GM12864 (cell line): ENCODE results near the gene AEBP2.
A peak's percentile ranks its signal among the peaks of the same experiment; 100 is the strongest.
"Not testable (repeated sequence)": the region's sequence is repeated elsewhere in the genome, so short reads cannot be mapped to it uniquely, and the experiment has no call there.

Experiments used
- DNase-seq: peaks from one replicate; pipeline ENCODE4 v3.0.0-alpha.2; 2011; ENCODE audit warnings: low read depth
- H3K4me3 ChIP-seq: 2 replicates; pipeline ENCODE4 v1.5.1; 2011; ENCODE audit warnings: mild to moderate bottlenecking, low read depth, low read length, control low read depth
- TF ChIP-seq, protein P1 (sequence below): IDR thresholded peaks from 2 replicates; pipeline ENCODE4 v1.5.1; 2011; ENCODE audit warnings: low read depth, mild to moderate bottlenecking, moderate library complexity, low read length, control low read depth, inconsistent platforms; ENCODE audit errors: missing control alignments

The AEBP2 gene

DNA sequence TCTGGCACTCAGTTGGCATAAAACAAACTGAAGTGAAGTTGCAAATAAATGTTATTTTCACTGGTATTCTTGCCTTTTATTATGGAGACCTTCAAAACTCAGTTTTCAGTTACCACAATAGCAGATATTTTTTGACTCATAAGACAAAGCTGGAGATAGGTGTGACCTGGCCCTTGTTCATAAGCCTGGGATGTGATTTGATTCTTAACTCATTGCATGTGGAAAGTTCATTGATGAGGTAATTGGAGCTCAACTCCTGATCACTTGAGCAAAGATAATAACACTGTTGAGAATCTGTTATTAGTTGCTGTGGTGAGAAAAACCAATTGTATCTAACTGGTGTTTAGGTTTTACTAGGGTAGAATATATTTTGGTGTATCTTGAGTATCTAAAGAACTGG, 105.1 kb downstream of the AEBP2 start:
- TF ChIP-seq, protein P1, sequence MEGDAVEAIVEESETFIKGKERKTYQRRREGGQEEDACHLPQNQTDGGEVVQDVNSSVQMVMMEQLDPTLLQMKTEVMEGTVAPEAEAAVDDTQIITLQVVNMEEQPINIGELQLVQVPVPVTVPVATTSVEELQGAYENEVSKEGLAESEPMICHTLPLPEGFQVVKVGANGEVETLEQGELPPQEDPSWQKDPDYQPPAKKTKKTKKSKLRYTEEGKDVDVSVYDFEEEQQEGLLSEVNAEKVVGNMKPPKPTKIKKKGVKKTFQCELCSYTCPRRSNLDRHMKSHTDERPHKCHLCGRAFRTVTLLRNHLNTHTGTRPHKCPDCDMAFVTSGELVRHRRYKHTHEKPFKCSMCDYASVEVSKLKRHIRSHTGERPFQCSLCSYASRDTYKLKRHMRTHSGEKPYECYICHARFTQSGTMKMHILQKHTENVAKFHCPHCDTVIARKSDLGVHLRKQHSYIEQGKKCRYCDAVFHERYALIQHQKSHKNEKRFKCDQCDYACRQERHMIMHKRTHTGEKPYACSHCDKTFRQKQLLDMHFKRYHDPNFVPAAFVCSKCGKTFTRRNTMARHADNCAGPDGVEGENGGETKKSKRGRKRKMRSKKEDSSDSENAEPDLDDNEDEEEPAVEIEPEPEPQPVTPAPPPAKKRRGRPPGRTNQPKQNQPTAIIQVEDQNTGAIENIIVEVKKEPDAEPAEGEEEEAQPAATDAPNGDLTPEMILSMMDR: no peak
- H3K4me3 ChIP-seq: no peak overlapping the region
- no peak for DNase-seq

DNA sequence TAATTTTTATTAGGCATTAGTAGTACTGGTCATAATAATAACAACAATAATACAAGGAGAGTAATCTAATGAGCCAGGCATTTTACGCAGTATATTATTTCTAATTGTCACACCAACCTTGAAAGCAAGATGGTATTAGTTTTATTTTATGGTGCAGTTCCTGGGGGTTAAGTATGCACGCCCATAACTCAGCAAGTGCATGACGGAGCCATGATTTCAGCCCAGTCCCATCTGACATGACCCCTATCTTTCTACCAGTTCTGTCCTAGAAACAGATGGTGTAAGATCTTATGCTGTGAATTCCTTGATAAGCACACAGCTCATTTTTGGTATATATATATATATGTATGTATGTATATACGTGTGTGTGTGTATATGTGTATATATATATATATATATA, 106.0 kb downstream of the AEBP2 start:
- no peak overlapping the region for H3K4me3 ChIP-seq
- TF ChIP-seq, protein P1: no peak
- no peak for DNase-seq

DNA sequence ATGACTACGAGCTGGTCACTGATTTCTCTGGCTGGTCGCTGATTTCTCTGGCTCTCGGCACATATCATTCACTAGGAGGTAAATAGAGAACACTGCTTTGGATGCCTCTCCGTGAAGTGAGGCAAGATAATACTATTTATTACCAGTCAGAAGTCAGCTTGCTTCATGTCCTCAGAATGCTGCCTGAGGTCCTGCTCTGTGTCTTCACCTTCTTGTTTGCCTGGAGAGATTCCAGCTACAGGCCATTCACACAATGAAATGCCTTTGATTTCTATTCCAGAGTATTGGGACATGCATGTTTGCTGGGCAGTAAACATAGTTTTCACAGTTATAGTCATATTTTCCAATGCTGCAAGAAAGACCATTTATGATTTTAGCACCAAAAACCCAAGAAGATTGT, 106.7 kb downstream of the AEBP2 start:
- DNase-seq: no peak
- no peak overlapping the region for H3K4me3 ChIP-seq
- TF ChIP-seq, protein P1: no peak

- no peak for DNase-seq
- no peak overlapping the region for H3K4me3 ChIP-seq
- TF ChIP-seq, protein P1: no peak
Measured at GRCh38 chr12:19546611-19547162, 107.4 kb downstream of the AEBP2 start.

GRCh38 chr12:19547271-19547671, 108.0 kb downstream of the AEBP2 start:
- H3K4me3 ChIP-seq: no peak overlapping the region
- DNase-seq: no peak
- TF ChIP-seq, protein P1: no peak

DNA sequence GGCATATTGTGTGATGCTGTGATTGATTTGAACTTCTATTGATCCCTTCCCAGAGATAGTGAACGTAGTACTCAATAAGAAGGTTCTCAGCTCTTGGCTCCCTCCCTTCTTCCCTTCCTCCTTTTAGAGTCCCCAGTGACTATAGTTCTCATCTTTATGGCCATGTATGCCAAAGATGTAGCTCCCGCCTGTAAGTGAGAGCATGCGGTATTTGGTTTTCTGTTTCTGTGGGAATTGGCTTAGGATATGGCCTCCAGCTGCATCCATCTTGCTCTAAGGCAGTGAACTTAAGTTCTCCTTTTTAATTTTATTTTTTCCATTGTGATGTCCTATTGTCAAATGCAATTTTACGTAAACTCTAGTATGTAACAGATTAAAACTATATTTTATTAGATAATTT, 109.5 kb downstream of the AEBP2 start:
- no peak for DNase-seq
- H3K4me3 ChIP-seq: no peak overlapping the region
- TF ChIP-seq, protein P1: no peak

DNA sequence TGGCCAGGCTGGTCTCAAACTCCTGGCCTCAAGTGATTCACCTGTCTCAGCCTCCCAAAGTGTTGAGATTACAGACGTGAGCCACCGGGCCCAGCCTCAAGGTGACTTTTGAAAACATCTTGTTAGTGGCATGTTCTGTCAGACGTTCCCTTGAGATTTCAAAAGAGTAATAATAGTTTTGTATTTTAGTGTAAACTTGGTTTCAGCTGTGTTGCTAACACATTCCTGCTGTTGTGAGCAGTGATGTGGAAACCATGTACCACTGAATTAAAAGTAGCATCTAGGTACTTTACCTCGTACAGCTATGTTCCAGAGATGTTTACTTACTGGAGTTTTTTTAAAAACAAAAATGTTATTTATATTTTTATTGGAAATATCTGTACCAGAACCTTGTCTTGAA, 111.3 kb downstream of the AEBP2 start:
- TF ChIP-seq, protein P1: no peak
- no peak overlapping the region for H3K4me3 ChIP-seq

GRCh38 chr12:19552441-19553097, 113.3 kb downstream of the AEBP2 start:
- DNase-seq: peak; percentile 18
- not testable (repeated sequence) for H3K4me3 ChIP-seq

More for the DNA sequence above, 111.3 kb downstream of the AEBP2 start:
- DNase-seq: no peak
